ENCODE data around the gene ADARB1.

Gene ADARB1

GRCh38 chr21:45037986-45038385 is 36.4 kb upstream of the ADARB1 start:
- no peak for DNase-seq (ENCODE audit: low spot score)

- DNase-seq (ENCODE audit: low spot score), result no peak
Observed at GRCh38 chr21:45039317-45040156, 34.8 kb upstream of the ADARB1 start.

GRCh38 chr21:45040157-45040711 is 34.1 kb upstream of the ADARB1 start:
- DNase-seq (ENCODE audit: low spot score), result no peak

GRCh38 chr21:45040739-45041138 is 33.6 kb upstream of the ADARB1 start:
- no peak for DNase-seq (ENCODE audit: low spot score)

GRCh38 chr21:45041351-45041805 is 33.0 kb upstream of the ADARB1 start:
- DNase-seq (ENCODE audit: low spot score), result peak; percentile 40

GRCh38 chr21:45041984-45042663 is 32.3 kb upstream of the ADARB1 start:
- DNase-seq (ENCODE audit: low spot score), result no peak

- DNase-seq (ENCODE audit: low spot score), result no peak
Observed at GRCh38 chr21:45042664-45043161, 31.7 kb upstream of the ADARB1 start.

- DNase-seq (ENCODE audit: low spot score), result no peak
Observed at GRCh38 chr21:45043541-45044020, 30.8 kb upstream of the ADARB1 start.

GRCh38 chr21:45045481-45045880 is 28.9 kb upstream of the ADARB1 start:
- DNase-seq (ENCODE audit: low spot score), result no peak

- DNase-seq (ENCODE audit: low spot score), result no peak
Observed at GRCh38 chr21:45047257-45047656, 27.1 kb upstream of the ADARB1 start.

GRCh38 chr21:45048026-45048698 is 26.2 kb upstream of the ADARB1 start:
- DNase-seq (ENCODE audit: low spot score), result no peak

- DNase-seq (ENCODE audit: low spot score), result no peak
Observed at GRCh38 chr21:45048968-45049367, 25.4 kb upstream of the ADARB1 start.

- no peak for DNase-seq (ENCODE audit: low spot score)
Observed at GRCh38 chr21:45049714-45050344, 24.6 kb upstream of the ADARB1 start.

- DNase-seq (ENCODE audit: low spot score), result no peak
Observed at GRCh38 chr21:45050345-45050796, 24.0 kb upstream of the ADARB1 start.

GRCh38 chr21:45050797-45051489 is 23.4 kb upstream of the ADARB1 start:
- DNase-seq (ENCODE audit: low spot score), result no peak

- DNase-seq (ENCODE audit: low spot score), result no peak
Observed at GRCh38 chr21:45051580-45052434, 22.6 kb upstream of the ADARB1 start.

GRCh38 chr21:45052960-45053359 is 21.4 kb upstream of the ADARB1 start:
- no peak for DNase-seq (ENCODE audit: low spot score)

GRCh38 chr21:45053561-45054226 is 20.7 kb upstream of the ADARB1 start:
- DNase-seq (ENCODE audit: low spot score), result no peak

Data from SK-N-DZ (cell line).